ENCODE measurements around the gene ZFP69B.
"Not testable (repeated sequence)": the region's sequence is repeated elsewhere in the genome, so short reads cannot be mapped to it uniquely, and the experiment has no call there.

Gene ZFP69B

GRCh38 chr1:40502651-40503050 is 52.4 kb downstream of the ZFP69B start:
- not testable (repeated sequence) for H3K27me3 ChIP-seq (ENCODE audit: control insufficient read depth in 1 of 2, insufficient read depth in 2 of 2, low read length in 2 of 2); H3K36me3 ChIP-seq (ENCODE audit: insufficient read depth, low read length)
- peaks cover 11% of the 10 kb centered on the region for H3K9me3 ChIP-seq (ENCODE audit: low read length)

GRCh38 chr1:40507973-40508372 is 57.7 kb downstream of the ZFP69B start:
- Histone ChIP-seq H3K9ac (ENCODE audit: low read length) (peak overlapping the region; percentile 74), H3K27ac (ENCODE audit: low read depth, low read length) (peak overlapping the region; percentile 5), H3K27me3 (ENCODE audit: control insufficient read depth in 1 of 2, insufficient read depth in 2 of 2, low read length in 2 of 2) (no peaks in the 10 kb centered on the region), H3K4me1 (ENCODE audit: insufficient read depth, low read length) (peaks cover 9% of the 10 kb centered on the region), H3K9me3 (ENCODE audit: low read length) (peaks cover 5% of the 10 kb centered on the region), H3K36me3 (ENCODE audit: insufficient read depth, low read length) (no peaks in the 10 kb centered on the region), H3K4me3 (ENCODE audit: low read depth in 1 of 2, low read length in 2 of 2) (peak overlapping the region; percentile 43 to 72)

More at GRCh38 chr1:40502651-40503050, 52.4 kb downstream of the ZFP69B start:
- not testable (repeated sequence) for H3K4me3 ChIP-seq (ENCODE audit: low read depth in 1 of 2, low read length in 2 of 2); H3K4me1 ChIP-seq (ENCODE audit: insufficient read depth, low read length); H3K9ac ChIP-seq (ENCODE audit: low read length); H3K27ac ChIP-seq (ENCODE audit: low read depth, low read length)

- Histone ChIP-seq H3K27me3 (ENCODE audit: control insufficient read depth in 1 of 2, insufficient read depth in 2 of 2, low read length in 2 of 2) (no peaks in the 10 kb centered on the region), H3K9me3 (ENCODE audit: low read length) (peaks cover 5% of the 10 kb centered on the region), H3K9ac (ENCODE audit: low read length) (peak within 1 kb of the TSS; percentile 74), H3K36me3 (ENCODE audit: insufficient read depth, low read length) (no peaks in the 10 kb centered on the region), H3K4me1 (ENCODE audit: insufficient read depth, low read length) (peaks cover 9% of the 10 kb centered on the region), H3K27ac (ENCODE audit: low read depth, low read length) (peak within 1 kb of the TSS; percentile 5), H3K4me3 (ENCODE audit: low read depth in 1 of 2, low read length in 2 of 2) (peak within 1 kb of the TSS; percentile 43 to 72)
Measured at GRCh38 chr1:40508375-40509341, 58.4 kb downstream of the ZFP69B start, which contains the start of gene EXO5. Gene EXO5, plus strand, starts transcription at chr1:40508767. Its CDS starts 5,778 bp downstream, at chr1:40514545.

Measured in muscle layer of colon (tissue), 2 donors.